HG02981 (cell line): ENCODE measurements around the gene FAM219B.
"Not testable (repeated sequence)": the region's sequence is repeated elsewhere in the genome, so short reads cannot be mapped to it uniquely, and the experiment has no call there.

Experiments used
- ATAC-seq: cut with Tn5 transposase; IDR thresholded peaks from one replicate; pipeline ENCODE4 v1.9.1; 2021; ENCODE audit warnings: mild to moderate bottlenecking, moderate library complexity; ENCODE audit not compliant: unreplicated experiment

FAM219B gene

GRCh38 chr15:74906450-74907162 is at the start of gene FAM219B:
Gene FAM219B, minus strand, starts transcription at chr15:74906851. Its CDS starts 51 bp downstream, at chr15:74906800.
- peak; percentile 84 for ATAC-seq

- ATAC-seq, result peak; percentile 40
These were observed 49.4 kb upstream of the FAM219B start for GRCh38 chr15:74955796-74956647.

GRCh38 chr15:74955017-74955416 is 48.4 kb upstream of the FAM219B start:
- no peak for ATAC-seq

GRCh38 chr15:74954515-74954914 is 47.9 kb upstream of the FAM219B start:
- no peak for ATAC-seq

- ATAC-seq, result no peak
These were observed 44.4 kb upstream of the FAM219B start for GRCh38 chr15:74951006-74951405.

- no peak for ATAC-seq
These were observed 43.6 kb upstream of the FAM219B start for GRCh38 chr15:74950078-74950908.

GRCh38 chr15:74937590-74938371 is 31.1 kb upstream of the FAM219B start, which contains the start of gene COX5A:
Gene COX5A, minus strand, starts transcription at chr15:74938073. Its CDS starts 59 bp downstream, at chr15:74938014.
- ATAC-seq, result peak; percentile 89

GRCh38 chr15:74937272-74937589 is 30.6 kb upstream of the FAM219B start:
- ATAC-seq, result no peak

GRCh38 chr15:74935193-74935592 is 28.5 kb upstream of the FAM219B start:
- ATAC-seq, result not testable (repeated sequence)

GRCh38 chr15:74933573-74933972 is 26.9 kb upstream of the FAM219B start:
- no peak for ATAC-seq

GRCh38 chr15:74928771-74929198 is 22.1 kb upstream of the FAM219B start:
- no peak for ATAC-seq

- no peak for ATAC-seq
These were observed 17.9 kb upstream of the FAM219B start for GRCh38 chr15:74924525-74924924.

GRCh38 chr15:74920456-74920855 is 13.8 kb upstream of the FAM219B start:
- ATAC-seq, result no peak

GRCh38 chr15:74917676-74918075 is 11.0 kb upstream of the FAM219B start:
- ATAC-seq, result no peak

- not testable (repeated sequence) for ATAC-seq
These were observed 7.1 kb upstream of the FAM219B start for GRCh38 chr15:74913799-74914198.

- ATAC-seq, result no peak
These were observed 6.4 kb upstream of the FAM219B start for GRCh38 chr15:74913041-74913440.

GRCh38 chr15:74908635-74909034 is 2.0 kb upstream of the FAM219B start:
- no peak for ATAC-seq

- ATAC-seq, result peak; percentile 6
These were observed 666 bp upstream of the FAM219B start for GRCh38 chr15:74907163-74907870.

- ATAC-seq, result peak; percentile 8
These were observed 593 bp downstream of the FAM219B start for GRCh38 chr15:74906067-74906449.
